ENCODE data around the gene MYO5C. TPM values are rescaled to one million over a fixed set of nuclear protein-coding genes. Genes with fewer than 3 reads are reported as not detected.
A peak's percentile ranks its signal among the peaks of the same experiment; 100 is the strongest.
"Not testable (repeated sequence)": the region's sequence is repeated elsewhere in the genome, so short reads cannot be mapped to it uniquely, and the experiment has no call there.

MYO5C gene
- total RNA-seq, 1 experiment from 2014 or later = 48.1 TPM

- H3K27me3 Mint-ChIP-seq (ENCODE audit: unreplicated experiment) = no peaks in the 10 kb centered on the region
Measured at GRCh38 chr15:52172869-52173268, 122.7 kb downstream of the MYO5C start.

DNA sequence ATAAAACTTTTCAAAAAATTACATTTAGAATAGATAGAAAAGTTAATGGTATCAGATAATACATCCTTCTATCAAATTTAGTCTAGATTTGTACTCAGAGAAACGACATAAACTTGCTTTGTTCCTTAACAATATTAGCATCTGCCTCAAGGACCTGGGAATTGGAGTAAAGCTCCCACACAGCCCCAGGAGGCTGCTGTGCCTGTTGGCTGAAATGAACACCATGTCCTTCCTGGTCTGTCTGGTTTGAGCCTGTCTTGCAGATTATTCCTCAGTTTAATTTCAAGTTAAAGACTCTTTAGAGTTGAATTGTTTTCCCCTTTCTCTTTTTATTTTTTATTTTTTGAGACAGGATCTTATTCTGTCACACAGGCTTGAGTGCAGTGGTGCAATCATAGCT, 123.8 kb downstream of the MYO5C start:
- H3K27me3 Mint-ChIP-seq (ENCODE audit: unreplicated experiment) = no peaks in the 10 kb centered on the region

More at GRCh38 chr15:52172869-52173268, 122.7 kb downstream of the MYO5C start:
- no peaks in the 10 kb centered on the region for H3K9me3 Mint-ChIP-seq (ENCODE audit: low read depth, unreplicated experiment)
- H3K4me1 Mint-ChIP-seq (ENCODE audit: low read depth, unreplicated experiment) = no peaks in the 10 kb centered on the region
- H3K4me3 Mint-ChIP-seq (ENCODE audit: low read depth, unreplicated experiment) = no peak overlapping the region
- no TSS peak for BruUV-seq (replicated peaks)
- CTCF ChIA-PET = no interaction called here
- peaks cover 4% of the 10 kb centered on the region for H3K36me3 Mint-ChIP-seq (ENCODE audit: insufficient read depth, unreplicated experiment)
- intact Hi-C loops (cut with micrococcal nuclease; ENCODE audit: unreplicated experiment) = no loop called here
- TF ChIP-seq, protein P1, sequence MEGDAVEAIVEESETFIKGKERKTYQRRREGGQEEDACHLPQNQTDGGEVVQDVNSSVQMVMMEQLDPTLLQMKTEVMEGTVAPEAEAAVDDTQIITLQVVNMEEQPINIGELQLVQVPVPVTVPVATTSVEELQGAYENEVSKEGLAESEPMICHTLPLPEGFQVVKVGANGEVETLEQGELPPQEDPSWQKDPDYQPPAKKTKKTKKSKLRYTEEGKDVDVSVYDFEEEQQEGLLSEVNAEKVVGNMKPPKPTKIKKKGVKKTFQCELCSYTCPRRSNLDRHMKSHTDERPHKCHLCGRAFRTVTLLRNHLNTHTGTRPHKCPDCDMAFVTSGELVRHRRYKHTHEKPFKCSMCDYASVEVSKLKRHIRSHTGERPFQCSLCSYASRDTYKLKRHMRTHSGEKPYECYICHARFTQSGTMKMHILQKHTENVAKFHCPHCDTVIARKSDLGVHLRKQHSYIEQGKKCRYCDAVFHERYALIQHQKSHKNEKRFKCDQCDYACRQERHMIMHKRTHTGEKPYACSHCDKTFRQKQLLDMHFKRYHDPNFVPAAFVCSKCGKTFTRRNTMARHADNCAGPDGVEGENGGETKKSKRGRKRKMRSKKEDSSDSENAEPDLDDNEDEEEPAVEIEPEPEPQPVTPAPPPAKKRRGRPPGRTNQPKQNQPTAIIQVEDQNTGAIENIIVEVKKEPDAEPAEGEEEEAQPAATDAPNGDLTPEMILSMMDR (IDR thresholded peaks at IDR 0.05; ENCODE audit: unreplicated experiment) = no peak
- H3K27ac Mint-ChIP-seq (ENCODE audit: unreplicated experiment) = no peak overlapping the region
- DNase-seq = no peak

DNA sequence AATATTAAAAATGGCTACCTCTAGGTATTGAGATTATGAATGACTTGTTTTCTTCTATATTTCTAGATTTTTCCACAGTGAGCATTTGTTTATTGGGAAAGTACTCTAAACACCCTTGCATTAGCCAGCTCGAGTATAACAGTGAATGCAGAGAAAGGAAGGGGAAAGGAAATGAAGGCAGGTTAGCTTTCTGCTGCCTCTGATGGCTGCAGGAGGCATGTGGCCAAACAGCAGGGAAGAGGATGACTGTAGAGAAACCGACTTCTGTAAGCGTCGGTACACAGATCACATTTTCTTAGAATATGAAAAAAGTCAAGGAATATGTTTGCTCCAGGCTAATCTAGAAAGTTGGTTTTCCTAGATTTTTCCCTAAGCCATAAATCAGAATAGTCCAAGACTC, 124.2 kb downstream of the MYO5C start:
- no peak for DNase-seq
- Mint-ChIP-seq H3K4me3 (ENCODE audit: low read depth, unreplicated experiment) (no peak overlapping the region), H3K36me3 (ENCODE audit: insufficient read depth, unreplicated experiment) (no peaks in the 10 kb centered on the region), H3K27ac (ENCODE audit: unreplicated experiment) (no peak overlapping the region), H3K9me3 (ENCODE audit: low read depth, unreplicated experiment) (no peaks in the 10 kb centered on the region), H3K27me3 (ENCODE audit: unreplicated experiment) (no peaks in the 10 kb centered on the region), H3K4me1 (ENCODE audit: low read depth, unreplicated experiment) (peaks cover 6% of the 10 kb centered on the region)
- CTCF ChIA-PET = interaction anchor here (0.7 kb wide), 1 partner anchor 425 kb away, joined by 7 read pairs; no protein-coding TSS in a partner anchor
- no TSS peak for BruUV-seq (replicated peaks)
- intact Hi-C loops (cut with micrococcal nuclease; ENCODE audit: unreplicated experiment) = no loop called here
- TF ChIP-seq, protein P1 (IDR thresholded peaks at IDR 0.05; ENCODE audit: unreplicated experiment) = no peak

More for the DNA sequence above, 123.8 kb downstream of the MYO5C start:
- Mint-ChIP-seq H3K36me3 (ENCODE audit: insufficient read depth, unreplicated experiment) (peaks cover 4% of the 10 kb centered on the region), H3K9me3 (ENCODE audit: low read depth, unreplicated experiment) (no peaks in the 10 kb centered on the region), H3K27ac (ENCODE audit: unreplicated experiment) (no peak overlapping the region), H3K4me1 (ENCODE audit: low read depth, unreplicated experiment) (peaks cover 2% of the 10 kb centered on the region), H3K4me3 (ENCODE audit: low read depth, unreplicated experiment) (no peak overlapping the region)
- TF ChIP-seq, protein P1 (IDR thresholded peaks at IDR 0.05; ENCODE audit: unreplicated experiment) = no peak
- DNase-seq = no peak
- intact Hi-C loops (cut with micrococcal nuclease; ENCODE audit: unreplicated experiment) = no loop called here
- BruUV-seq (replicated peaks) = no TSS peak
- CTCF ChIA-PET = no interaction called here

DNA sequence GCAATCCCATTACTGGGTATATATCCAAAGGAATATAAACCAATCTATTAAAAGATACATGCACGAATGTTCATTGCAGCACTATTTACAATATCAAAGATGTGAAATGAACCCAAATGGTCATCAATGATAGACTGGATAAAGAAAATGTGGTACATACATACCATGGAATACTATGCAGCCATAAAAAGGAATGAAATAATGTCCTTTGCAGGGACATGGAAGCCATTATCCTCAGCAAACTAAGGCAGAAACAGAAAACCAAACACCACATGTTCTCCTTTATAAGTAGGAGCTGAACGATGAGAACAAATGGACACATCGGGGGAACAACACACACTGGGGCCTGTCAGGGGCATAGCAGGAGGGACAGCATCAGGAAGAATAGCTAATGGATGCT, 125.4 kb downstream of the MYO5C start:
- BruUV-seq (replicated peaks); H3K27ac Mint-ChIP-seq (ENCODE audit: unreplicated experiment); H3K4me3 Mint-ChIP-seq (ENCODE audit: low read depth, unreplicated experiment); H3K36me3 Mint-ChIP-seq (ENCODE audit: insufficient read depth, unreplicated experiment); intact Hi-C loops (cut with micrococcal nuclease; ENCODE audit: unreplicated experiment); H3K9me3 Mint-ChIP-seq (ENCODE audit: low read depth, unreplicated experiment); H3K27me3 Mint-ChIP-seq (ENCODE audit: unreplicated experiment); DNase-seq: not testable (repeated sequence)
- CTCF ChIA-PET = interaction anchor here (0.6 kb wide), 1 partner anchor 60 kb away, joined by 3 read pairs; no protein-coding TSS in a partner anchor
- peaks cover 15% of the 10 kb centered on the region for H3K4me1 Mint-ChIP-seq (ENCODE audit: low read depth, unreplicated experiment)

DNA sequence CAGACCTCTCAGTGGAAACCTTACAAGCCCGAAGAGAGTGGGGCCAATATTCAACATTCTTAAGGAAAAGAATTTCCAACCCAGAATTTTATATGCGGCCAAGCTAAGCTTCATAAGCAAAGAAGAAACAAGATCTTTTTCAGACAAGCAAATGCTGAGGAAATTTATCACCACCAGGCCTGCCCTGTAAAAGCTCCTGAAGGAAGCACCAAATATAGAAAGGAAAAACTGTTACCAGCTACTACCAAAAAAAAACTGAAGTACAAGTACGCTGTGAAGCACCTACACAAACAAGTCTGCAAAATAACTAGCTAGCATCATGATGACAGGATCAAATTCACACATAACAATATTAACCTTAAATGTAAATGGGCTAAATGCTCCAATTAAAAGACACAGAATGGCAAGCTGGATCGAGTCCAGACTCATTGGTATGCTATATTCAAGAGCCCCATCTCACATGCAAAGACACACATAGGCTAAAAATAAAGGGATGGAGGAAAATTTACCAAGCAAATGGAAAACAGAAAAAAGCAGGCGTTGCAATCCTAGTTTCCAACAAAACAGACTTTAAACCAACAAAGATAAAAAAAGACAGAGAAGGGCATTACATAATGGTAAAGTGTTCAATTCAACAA, 130.0 kb downstream of the MYO5C start:
- H3K4me3 Mint-ChIP-seq (ENCODE audit: low read depth, unreplicated experiment); H3K36me3 Mint-ChIP-seq (ENCODE audit: insufficient read depth, unreplicated experiment); intact Hi-C loops (cut with micrococcal nuclease; ENCODE audit: unreplicated experiment); BruUV-seq (replicated peaks); DNase-seq; H3K9me3 Mint-ChIP-seq (ENCODE audit: low read depth, unreplicated experiment); H3K27me3 Mint-ChIP-seq (ENCODE audit: unreplicated experiment): not testable (repeated sequence)
- peak overlapping the region; percentile 76 for H3K27ac Mint-ChIP-seq (ENCODE audit: unreplicated experiment)
- CTCF ChIA-PET = interaction anchor here (1.1 kb wide), 1 partner anchor 14 kb away, joined by 3 read pairs; no protein-coding TSS in a partner anchor
- H3K4me1 Mint-ChIP-seq (ENCODE audit: low read depth, unreplicated experiment) = peaks cover 24% of the 10 kb centered on the region

Data from Calu3 (cell line).